GM06990 (cell line): ENCODE results near the gene TEC.

Source experiments
- DNase-seq: peaks from one replicate; pipeline ENCODE4 v3.0.0-alpha.2; 2011; ENCODE audit not compliant: insufficient read length; ENCODE audit errors: extremely low read depth
- H3K27me3 ChIP-seq: replicated peaks from 2 replicates; pipeline ENCODE4 v1.6.0; 2011; ENCODE audit warnings: low read length; ENCODE audit not compliant: control insufficient read depth, insufficient read depth
- H3K36me3 ChIP-seq: 2 replicates; pipeline ENCODE4 v1.5.1; 2011; ENCODE audit warnings: low read length; ENCODE audit not compliant: control insufficient read depth, insufficient read depth
- H3K4me3 ChIP-seq: replicated peaks from 2 replicates; pipeline ENCODE4 v1.5.1; 2011; ENCODE audit warnings: low read depth, mild to moderate bottlenecking, control low read depth, low read length
- TF ChIP-seq, protein P1 (sequence below): IDR thresholded peaks from 2 replicates; pipeline ENCODE4 v1.5.1; 2011; ENCODE audit warnings: low read length, control low read depth, mild to moderate bottlenecking, inconsistent platforms; ENCODE audit not compliant: insufficient read depth, poor library complexity, severe bottlenecking

Gene TEC

DNA sequence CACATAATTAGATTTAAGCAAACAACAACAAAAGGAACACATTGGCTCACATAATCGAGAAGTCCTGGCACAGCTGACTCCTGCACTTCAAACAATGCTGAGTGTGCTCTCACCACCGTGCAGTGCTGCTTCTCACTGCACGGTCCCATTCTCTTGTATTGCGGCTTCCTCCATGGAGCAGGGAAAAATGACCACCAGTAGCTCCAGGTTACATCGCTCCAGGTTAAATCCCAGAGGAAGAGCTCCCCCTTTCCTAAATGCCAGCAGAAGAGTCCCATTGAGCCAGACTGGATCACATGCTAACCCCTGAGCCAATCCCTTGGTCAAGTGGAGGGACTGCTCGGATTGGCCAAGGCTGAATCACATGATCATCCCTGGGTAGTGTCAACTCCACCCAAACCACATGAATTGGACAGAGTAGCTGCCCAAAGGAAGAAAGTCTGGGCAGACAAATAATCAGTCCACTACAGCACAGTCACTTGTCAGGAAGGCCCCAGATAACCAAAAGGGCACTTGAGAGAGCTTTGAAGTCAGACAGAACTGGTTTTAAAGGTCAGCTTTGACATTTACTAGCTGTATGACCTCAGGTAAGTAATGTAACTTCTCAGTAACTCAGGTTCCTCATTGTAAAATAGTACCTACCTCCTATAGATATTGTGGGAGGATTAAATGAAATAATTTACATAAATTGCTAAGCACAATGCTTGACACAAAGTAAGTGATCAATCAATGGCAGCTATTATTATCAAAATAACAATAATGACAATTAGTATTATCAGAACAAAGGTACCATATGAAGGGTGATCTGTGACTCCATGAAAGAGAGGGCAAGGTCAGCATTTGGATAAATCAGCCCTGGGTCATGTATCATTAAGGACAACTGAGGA, 14.3 kb downstream of the TEC start:
- Histone ChIP-seq H3K4me3 (no peak overlapping the region), H3K36me3 (no peaks in the 10 kb centered on the region; the same call in 1 of the 2 replicates), H3K27me3 (no peaks in the 10 kb centered on the region)
- TF ChIP-seq, protein P1, sequence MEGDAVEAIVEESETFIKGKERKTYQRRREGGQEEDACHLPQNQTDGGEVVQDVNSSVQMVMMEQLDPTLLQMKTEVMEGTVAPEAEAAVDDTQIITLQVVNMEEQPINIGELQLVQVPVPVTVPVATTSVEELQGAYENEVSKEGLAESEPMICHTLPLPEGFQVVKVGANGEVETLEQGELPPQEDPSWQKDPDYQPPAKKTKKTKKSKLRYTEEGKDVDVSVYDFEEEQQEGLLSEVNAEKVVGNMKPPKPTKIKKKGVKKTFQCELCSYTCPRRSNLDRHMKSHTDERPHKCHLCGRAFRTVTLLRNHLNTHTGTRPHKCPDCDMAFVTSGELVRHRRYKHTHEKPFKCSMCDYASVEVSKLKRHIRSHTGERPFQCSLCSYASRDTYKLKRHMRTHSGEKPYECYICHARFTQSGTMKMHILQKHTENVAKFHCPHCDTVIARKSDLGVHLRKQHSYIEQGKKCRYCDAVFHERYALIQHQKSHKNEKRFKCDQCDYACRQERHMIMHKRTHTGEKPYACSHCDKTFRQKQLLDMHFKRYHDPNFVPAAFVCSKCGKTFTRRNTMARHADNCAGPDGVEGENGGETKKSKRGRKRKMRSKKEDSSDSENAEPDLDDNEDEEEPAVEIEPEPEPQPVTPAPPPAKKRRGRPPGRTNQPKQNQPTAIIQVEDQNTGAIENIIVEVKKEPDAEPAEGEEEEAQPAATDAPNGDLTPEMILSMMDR, result no peak
- no peak for DNase-seq

DNA sequence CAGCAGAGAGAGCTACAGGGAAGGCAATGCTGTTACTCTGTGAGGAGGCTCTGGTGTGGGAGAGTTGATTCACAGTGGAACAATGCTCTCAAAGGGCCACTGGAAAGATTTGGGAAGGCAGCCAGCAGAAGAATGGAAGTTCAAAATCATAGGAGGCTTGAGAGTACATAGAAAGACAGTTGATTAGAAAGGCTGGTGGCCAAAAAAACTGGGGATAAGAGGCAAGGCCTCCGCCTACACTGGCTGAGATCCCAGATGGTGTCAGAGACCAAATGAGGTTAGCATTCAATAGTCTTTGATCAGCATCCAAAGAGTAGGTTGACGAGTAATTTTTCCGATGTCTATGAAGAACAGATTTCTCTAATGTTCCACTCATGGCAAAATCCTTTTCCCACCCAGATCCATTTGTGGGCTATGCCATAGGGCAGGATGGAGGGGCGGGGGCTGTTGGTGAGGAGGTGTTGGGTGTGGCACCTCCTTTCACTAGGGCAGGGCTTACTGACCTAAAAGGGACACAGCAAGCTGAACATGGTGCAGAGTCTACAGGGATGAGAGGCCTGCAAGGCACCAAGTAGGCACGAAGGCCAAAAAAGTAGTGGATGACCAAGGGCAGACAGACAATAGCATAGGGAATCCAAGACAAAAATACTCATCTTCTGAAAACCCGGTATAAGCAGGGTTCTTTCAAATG, 15.1 kb downstream of the TEC start:
- Histone ChIP-seq H3K36me3 (no peaks in the 10 kb centered on the region; the same call in 1 of the 2 replicates), H3K4me3 (no peak overlapping the region), H3K27me3 (no peaks in the 10 kb centered on the region)
- DNase-seq, result no peak
- TF ChIP-seq, protein P1, result no peak

DNA sequence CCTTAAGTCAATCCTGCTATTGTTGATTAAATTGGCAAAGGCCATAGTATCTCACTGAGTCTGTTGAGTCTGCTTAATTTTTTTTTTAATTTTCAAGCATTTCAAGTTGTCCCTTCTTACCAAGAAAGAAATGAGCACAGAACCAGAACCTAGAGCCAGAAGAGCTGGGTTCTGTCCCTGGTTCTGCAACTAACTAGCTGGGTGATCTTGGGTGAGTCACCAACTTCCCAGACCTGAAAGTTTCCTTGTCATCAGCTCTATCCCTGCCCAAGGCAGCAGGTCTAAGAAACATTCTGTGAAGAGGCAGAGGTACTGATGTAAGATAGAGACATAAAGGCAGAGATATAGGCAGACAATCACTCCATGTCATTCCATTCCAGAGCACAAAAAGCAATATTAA, 17.3 kb downstream of the TEC start:
- Histone ChIP-seq H3K4me3 (no peak overlapping the region), H3K36me3 (no peaks in the 10 kb centered on the region; the same call in 1 of the 2 replicates), H3K27me3 (no peaks in the 10 kb centered on the region)
- TF ChIP-seq, protein P1, result no peak
- no peak for DNase-seq

DNA sequence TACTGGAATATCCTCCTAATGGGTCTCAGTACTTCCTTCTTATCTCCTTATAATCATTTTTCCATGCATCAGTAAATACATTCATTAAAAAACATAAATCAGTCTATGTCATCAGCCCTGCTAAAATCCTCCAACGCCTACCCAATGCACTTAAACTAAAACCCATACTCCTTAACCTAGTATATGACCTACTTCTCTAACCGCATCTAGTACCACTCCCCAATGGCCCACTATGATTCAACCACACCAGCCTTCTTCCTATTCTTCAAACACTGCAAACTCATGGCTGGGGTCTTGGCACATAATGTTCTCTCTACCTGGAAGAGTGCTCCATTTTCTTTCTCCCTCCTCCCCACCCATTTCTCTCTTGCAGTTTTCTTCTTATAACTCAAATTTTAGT, 18.7 kb downstream of the TEC start:
- no peak overlapping the region for H3K4me3 ChIP-seq
- no peaks in the 10 kb centered on the region; the same call in 1 of the 2 replicates for H3K36me3 ChIP-seq
- H3K27me3 ChIP-seq, result no peaks in the 10 kb centered on the region
- DNase-seq, result no peak
- TF ChIP-seq, protein P1, result no peak

DNA sequence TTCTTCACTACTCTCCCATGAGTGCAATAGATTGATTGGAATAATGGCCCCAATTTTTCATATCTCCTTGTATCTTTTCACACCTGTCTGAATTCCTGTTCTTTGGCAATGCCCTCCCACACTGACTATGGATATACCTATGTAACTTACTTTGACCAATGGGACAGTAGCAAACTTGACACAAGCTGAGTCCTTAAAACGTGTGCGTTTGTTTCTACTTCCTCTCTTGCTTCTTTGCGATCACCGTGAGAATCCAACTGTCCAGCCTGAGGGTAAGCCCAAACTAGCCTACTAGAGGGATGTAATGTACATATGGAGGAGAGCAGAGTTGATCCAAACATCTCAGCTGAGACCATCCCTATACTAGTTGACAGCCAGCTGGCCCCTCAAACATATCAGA, 19.3 kb downstream of the TEC start:
- H3K27me3 ChIP-seq, result no peaks in the 10 kb centered on the region
- H3K36me3 ChIP-seq, result no peaks in the 10 kb centered on the region; the same call in 1 of the 2 replicates
- no peak for DNase-seq
- TF ChIP-seq, protein P1, result no peak
- no peak overlapping the region for H3K4me3 ChIP-seq
